ENCODE results near the gene SEPTIN12.
"Not testable (repeated sequence)": the region's sequence is repeated elsewhere in the genome, so short reads cannot be mapped to it uniquely, and the experiment has no call there.

The SEPTIN12 gene

DNA sequence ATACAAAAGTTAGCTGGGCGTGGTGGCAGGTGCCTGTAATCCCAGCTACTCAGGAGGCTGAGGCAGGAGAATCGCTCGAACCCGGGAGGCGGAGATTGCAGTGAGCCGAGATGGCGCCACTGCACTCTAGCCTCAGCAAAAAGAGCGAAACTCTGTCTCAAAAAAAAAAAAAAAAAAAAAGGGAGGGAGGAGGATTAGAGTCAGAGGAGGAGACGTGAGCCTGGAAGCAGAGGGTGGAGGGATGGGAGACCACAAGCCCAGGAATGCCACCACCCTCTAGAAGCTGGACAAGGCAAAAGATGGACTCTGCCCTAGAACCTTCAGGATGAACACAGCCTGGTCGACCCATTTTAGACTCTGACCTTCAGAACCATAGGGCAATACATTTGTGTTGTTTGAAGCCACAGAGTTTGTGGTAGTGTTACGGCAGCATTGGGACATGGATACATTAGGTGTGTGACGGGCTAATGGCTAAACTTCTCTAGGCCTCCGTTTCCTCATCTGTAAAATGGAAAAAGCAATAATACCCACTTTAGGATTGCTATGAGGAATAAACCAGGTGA is 4.9 kb upstream of the SEPTIN12 start:
- no peaks in the 10 kb centered on the region for H3K27me3 ChIP-seq (ENCODE audit: control insufficient read depth, insufficient read depth, low read length)
- H3K27ac ChIP-seq (ENCODE audit: low read length), result no peak overlapping the region
- H3K4me1 ChIP-seq (ENCODE audit: control insufficient read depth, low read depth, low read length), result no peaks in the 10 kb centered on the region

DNA sequence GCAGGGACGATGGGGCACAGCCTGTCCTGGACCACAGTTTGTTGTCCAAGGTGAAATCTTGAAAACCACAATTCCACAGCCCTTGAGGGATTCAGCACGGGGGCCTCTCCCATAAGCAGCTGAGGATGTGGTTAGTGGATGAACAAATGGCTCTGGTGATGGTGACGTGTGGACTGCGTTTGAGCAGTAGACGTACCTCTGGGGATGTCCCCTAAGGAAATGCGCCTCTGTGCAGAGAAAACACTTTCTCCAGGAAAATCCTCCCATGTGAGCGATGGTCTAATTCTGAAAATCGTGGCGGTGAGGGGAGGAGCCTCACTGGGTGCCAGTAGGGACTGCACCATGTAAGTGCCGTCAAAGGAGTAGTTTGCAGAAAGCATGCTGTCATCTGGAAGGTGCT is 2.7 kb upstream of the SEPTIN12 start:
- H3K27ac ChIP-seq (ENCODE audit: low read length), result no peak overlapping the region
- H3K4me3 ChIP-seq (ENCODE audit: low read length), result no peak overlapping the region
- H3K9ac ChIP-seq (ENCODE audit: low read length), result no peak overlapping the region
- no peaks in the 10 kb centered on the region for H3K4me1 ChIP-seq (ENCODE audit: control insufficient read depth, low read depth, low read length)
- H3K27me3 ChIP-seq (ENCODE audit: control insufficient read depth, insufficient read depth, low read length), result no peaks in the 10 kb centered on the region
- no peaks in the 10 kb centered on the region for H3K9me3 ChIP-seq (ENCODE audit: control insufficient read depth, low read depth, low read length)
- no peaks in the 10 kb centered on the region for H3K36me3 ChIP-seq (ENCODE audit: control insufficient read depth, low read depth, low read length)

More for the DNA sequence above, 4.9 kb upstream of the SEPTIN12 start:
- H3K36me3 ChIP-seq (ENCODE audit: control insufficient read depth, low read depth, low read length), result no peaks in the 10 kb centered on the region
- no peak overlapping the region for H3K9ac ChIP-seq (ENCODE audit: low read length)
- no peak overlapping the region for H3K4me3 ChIP-seq (ENCODE audit: low read length)
- no peaks in the 10 kb centered on the region for H3K9me3 ChIP-seq (ENCODE audit: control insufficient read depth, low read depth, low read length)

DNA sequence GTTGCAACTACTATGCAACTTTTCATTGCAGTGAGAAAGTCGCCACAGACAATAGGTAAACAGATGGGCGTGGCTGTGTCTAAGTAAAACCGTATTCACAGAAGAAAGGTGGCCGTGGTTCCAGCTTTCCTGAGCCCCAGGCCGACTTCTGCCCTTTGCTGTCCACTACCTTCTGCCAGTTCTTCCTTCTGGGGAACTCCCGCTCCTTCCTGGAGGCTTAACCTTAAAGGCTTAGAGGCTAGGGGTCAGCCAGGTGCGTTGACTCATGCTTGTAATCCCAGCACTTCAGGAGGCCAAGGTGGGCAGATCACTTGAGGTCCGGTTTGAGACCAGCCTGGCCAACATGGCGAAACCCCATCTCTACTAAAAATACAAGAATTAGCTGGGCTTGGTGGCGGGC is 2.1 kb upstream of the SEPTIN12 start:
- no peak overlapping the region for H3K9ac ChIP-seq (ENCODE audit: low read length)
- H3K36me3 ChIP-seq (ENCODE audit: control insufficient read depth, low read depth, low read length), result no peaks in the 10 kb centered on the region
- no peaks in the 10 kb centered on the region for H3K4me1 ChIP-seq (ENCODE audit: control insufficient read depth, low read depth, low read length)
- H3K27ac ChIP-seq (ENCODE audit: low read length), result no peak overlapping the region
- no peaks in the 10 kb centered on the region for H3K9me3 ChIP-seq (ENCODE audit: control insufficient read depth, low read depth, low read length)
- no peaks in the 10 kb centered on the region for H3K27me3 ChIP-seq (ENCODE audit: control insufficient read depth, insufficient read depth, low read length)
- no peak overlapping the region for H3K4me3 ChIP-seq (ENCODE audit: low read length)

DNA sequence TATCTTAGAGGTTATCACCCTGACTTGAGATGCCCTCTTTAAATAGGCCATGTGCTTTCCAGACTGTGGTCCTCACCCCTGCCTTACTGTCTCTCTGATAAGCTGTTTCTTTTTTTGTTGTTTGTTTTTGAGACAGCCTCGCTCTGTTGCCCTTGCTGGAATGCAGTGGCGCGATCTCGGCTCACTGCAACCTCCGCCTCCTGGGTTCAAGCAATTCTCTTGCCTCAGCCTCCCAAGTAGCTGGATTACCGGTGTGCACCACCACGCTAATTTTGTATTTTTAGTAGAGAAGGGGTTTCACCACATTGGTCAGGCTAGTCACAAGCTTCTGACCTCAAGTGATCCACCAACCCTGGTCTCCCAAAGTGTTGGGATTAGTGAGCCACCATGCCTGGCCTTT is 765 bp upstream of the SEPTIN12 start:
- Histone ChIP-seq H3K4me3 (ENCODE audit: low read length) (no peak overlapping the region), H3K36me3 (ENCODE audit: control insufficient read depth, low read depth, low read length) (no peaks in the 10 kb centered on the region), H3K27ac (ENCODE audit: low read length) (no peak overlapping the region), H3K9ac (ENCODE audit: low read length) (no peak overlapping the region), H3K27me3 (ENCODE audit: control insufficient read depth, insufficient read depth, low read length) (no peaks in the 10 kb centered on the region), H3K4me1 (ENCODE audit: control insufficient read depth, low read depth, low read length) (no peaks in the 10 kb centered on the region), H3K9me3 (ENCODE audit: control insufficient read depth, low read depth, low read length) (no peaks in the 10 kb centered on the region)

DNA sequence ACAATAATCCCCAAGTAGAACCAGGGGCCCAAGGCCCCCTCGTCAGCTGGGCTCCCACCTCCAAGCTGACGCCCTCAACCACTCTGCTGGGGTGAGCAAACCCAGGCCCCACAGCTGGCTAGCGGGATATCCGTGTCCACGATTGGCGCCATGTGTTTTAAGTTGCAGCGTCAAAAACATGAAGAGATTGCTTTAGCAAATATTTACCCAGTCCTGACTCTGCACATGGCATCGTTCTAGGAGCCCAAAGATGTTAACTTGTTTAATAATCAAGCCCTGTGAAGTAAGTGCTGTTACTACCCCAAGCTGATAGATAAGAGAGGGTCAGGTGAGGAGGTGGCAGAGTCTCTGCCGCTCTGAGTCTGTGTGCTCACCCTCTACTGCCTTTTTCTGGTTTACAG is 344 bp upstream of the SEPTIN12 start:
- Histone ChIP-seq H3K27ac (ENCODE audit: low read length) (no peak overlapping the region), H3K9ac (ENCODE audit: low read length) (no peak overlapping the region), H3K4me1 (ENCODE audit: control insufficient read depth, low read depth, low read length) (no peaks in the 10 kb centered on the region)

DNA sequence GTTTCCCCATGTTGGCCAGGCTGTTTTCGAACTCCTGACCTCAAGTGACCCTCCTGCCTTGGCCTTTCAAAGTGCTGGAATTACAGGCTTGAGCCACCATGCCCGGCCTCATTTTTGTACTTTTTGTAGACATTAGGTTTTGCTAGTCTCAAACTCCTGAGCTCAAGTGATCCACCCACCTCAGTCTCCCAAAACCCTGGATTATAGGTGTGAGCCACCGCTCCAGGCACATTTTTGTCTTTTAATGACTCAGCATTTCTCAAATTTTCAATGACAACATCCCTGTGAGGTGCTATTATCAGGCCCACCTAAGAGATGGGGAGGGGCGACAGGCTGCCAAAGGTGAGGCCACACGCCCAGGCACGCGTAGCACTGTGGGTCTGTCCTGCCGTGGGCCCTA is 1.1 kb downstream of the SEPTIN12 start:
- H3K9ac ChIP-seq (ENCODE audit: low read length), result no peak overlapping the region
- H3K36me3 ChIP-seq (ENCODE audit: control insufficient read depth, low read depth, low read length), result no peaks in the 10 kb centered on the region
- H3K27ac ChIP-seq (ENCODE audit: low read length), result no peak overlapping the region
- no peaks in the 10 kb centered on the region for H3K4me1 ChIP-seq (ENCODE audit: control insufficient read depth, low read depth, low read length)
- H3K27me3 ChIP-seq (ENCODE audit: control insufficient read depth, insufficient read depth, low read length), result no peaks in the 10 kb centered on the region
- no peaks in the 10 kb centered on the region for H3K9me3 ChIP-seq (ENCODE audit: control insufficient read depth, low read depth, low read length)
- no peak overlapping the region for H3K4me3 ChIP-seq (ENCODE audit: low read length)

More for the DNA sequence above, 344 bp upstream of the SEPTIN12 start:
- Histone ChIP-seq H3K27me3 (ENCODE audit: control insufficient read depth, insufficient read depth, low read length) (no peaks in the 10 kb centered on the region), H3K9me3 (ENCODE audit: control insufficient read depth, low read depth, low read length) (no peaks in the 10 kb centered on the region), H3K4me3 (ENCODE audit: low read length) (no peak overlapping the region), H3K36me3 (ENCODE audit: control insufficient read depth, low read depth, low read length) (no peaks in the 10 kb centered on the region)

DNA sequence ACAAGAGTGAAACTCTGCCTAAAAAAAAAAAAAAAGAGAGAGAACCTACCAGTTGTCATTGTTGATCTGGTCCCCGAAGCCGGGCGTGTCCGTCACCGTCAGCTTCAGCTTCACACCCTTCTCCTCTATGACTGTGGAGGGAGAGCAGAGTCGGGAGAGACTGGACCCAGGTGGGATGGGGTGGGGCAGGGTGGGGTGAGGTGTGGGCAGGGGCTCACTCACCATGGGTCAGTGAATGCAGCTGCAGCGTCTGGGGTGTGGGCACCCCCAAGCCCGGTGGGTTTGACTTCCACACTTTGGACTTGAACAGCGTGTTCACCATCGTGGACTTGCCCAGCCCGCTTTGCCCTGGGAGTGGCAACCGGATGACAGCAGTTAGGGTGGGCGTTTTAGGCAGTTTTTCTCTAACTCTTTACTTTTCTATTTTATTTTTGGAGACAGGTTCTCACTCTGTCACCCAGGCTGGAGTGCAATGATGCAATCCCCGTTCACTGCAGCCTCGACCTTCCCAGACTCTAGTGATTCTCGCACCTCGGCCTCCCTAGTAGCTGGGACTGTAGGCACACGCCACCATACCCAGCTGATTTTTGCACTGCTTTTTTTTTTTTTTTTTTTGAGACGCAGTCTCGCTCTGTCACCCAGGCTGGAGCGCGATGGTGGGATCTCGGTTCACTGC is 2.2 kb downstream of the SEPTIN12 start:
- Histone ChIP-seq H3K9ac (ENCODE audit: low read length) (no peak overlapping the region), H3K36me3 (ENCODE audit: control insufficient read depth, low read depth, low read length) (no peaks in the 10 kb centered on the region), H3K9me3 (ENCODE audit: control insufficient read depth, low read depth, low read length) (no peaks in the 10 kb centered on the region), H3K4me3 (ENCODE audit: low read length) (no peak overlapping the region), H3K4me1 (ENCODE audit: control insufficient read depth, low read depth, low read length) (no peaks in the 10 kb centered on the region), H3K27ac (ENCODE audit: low read length) (no peak overlapping the region), H3K27me3 (ENCODE audit: control insufficient read depth, insufficient read depth, low read length) (no peaks in the 10 kb centered on the region)

DNA sequence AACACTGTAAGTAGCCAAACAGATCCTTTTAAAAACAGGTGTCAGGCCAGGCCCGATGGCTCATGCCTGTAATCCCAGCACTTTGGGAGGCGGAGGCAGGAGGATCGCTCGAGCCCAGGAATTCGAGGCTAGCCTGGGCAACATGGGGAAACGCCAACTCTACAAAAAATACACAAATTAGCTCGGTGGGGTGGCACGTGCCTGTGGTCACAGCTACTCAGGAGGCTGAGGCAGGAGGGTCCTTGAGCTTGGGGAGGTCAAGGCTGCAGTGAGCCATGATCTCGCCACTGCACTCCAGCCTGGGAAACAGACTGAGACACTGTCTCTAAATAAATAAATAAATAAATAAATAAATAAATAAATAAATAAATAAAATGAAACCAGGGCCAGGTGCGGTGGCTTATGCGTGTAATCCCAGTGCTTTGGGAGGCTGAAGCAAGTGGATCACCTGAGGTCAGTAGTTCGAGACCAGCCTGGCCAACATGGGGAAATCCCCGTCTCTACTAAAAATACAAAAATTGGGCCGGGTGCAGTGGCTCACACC is 3.6 kb downstream of the SEPTIN12 start:
- H3K9ac ChIP-seq (ENCODE audit: low read length); H3K4me3 ChIP-seq (ENCODE audit: low read length); H3K27me3 ChIP-seq (ENCODE audit: control insufficient read depth, insufficient read depth, low read length); H3K36me3 ChIP-seq (ENCODE audit: control insufficient read depth, low read depth, low read length); H3K27ac ChIP-seq (ENCODE audit: low read length); H3K9me3 ChIP-seq (ENCODE audit: control insufficient read depth, low read depth, low read length); H3K4me1 ChIP-seq (ENCODE audit: control insufficient read depth, low read depth, low read length): not testable (repeated sequence)

DNA sequence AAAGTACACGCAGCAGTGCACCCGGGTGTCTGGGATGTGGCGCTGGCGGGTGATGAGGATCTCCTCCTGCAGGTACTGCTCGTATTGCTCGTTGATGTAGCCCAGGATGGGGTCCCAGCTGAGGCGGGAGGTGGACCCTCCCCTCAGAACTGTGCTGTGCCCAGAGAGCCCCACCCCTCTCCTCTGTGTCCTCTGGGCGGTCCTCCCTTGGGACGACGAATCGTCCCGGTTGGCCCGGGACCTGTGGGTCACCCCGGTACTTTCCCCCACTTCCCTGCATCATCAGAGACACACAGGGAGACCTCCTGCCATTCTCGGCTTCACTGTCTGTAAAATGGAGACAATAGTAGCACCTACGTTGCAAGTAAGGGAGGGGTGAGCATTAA is 4.2 kb downstream of the SEPTIN12 start:
- no peak overlapping the region for H3K27ac ChIP-seq (ENCODE audit: low read length)
- no peaks in the 10 kb centered on the region for H3K36me3 ChIP-seq (ENCODE audit: control insufficient read depth, low read depth, low read length)
- H3K9ac ChIP-seq (ENCODE audit: low read length), result no peak overlapping the region
- H3K27me3 ChIP-seq (ENCODE audit: control insufficient read depth, insufficient read depth, low read length), result no peaks in the 10 kb centered on the region
- no peak overlapping the region for H3K4me3 ChIP-seq (ENCODE audit: low read length)
- no peaks in the 10 kb centered on the region for H3K4me1 ChIP-seq (ENCODE audit: control insufficient read depth, low read depth, low read length)
- H3K9me3 ChIP-seq (ENCODE audit: control insufficient read depth, low read depth, low read length), result no peaks in the 10 kb centered on the region

DNA sequence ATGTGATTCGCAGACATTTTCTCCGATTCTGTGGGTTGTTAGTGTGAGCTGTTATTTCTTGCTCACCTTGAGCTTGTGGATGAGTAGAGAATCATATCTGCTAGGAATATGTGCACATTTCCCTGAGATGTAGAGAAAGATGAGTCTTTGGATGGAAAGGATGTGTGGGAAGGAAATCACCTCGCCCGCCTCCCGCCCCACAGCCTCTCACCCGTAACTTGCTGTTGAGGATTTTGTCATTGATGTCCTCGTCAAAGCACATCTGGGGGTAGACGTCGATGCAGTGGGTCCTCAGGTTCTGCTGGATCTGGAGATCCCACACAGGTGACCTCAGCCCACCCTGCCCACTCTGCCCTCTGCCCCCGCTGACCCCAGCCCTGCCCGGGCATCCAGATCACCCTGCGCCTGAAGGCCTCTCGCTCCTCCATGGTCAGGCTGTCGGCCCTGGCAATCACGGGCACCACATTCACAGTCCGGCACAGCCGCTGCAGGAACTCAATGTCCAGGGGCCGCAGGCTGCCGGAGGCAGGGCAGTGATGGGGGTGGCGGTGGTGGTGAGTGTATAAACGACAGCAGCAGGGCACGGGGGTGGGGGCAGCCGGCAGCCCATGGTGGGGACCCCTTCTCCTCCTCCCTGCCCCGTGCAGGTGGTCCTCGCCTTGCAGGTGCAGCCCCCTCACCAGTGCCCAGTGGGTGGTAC is 4.7 kb downstream of the SEPTIN12 start:
- Histone ChIP-seq H3K4me3 (ENCODE audit: low read length) (no peak overlapping the region), H3K27me3 (ENCODE audit: control insufficient read depth, insufficient read depth, low read length) (no peaks in the 10 kb centered on the region), H3K9me3 (ENCODE audit: control insufficient read depth, low read depth, low read length) (no peaks in the 10 kb centered on the region), H3K9ac (ENCODE audit: low read length) (no peak overlapping the region), H3K4me1 (ENCODE audit: control insufficient read depth, low read depth, low read length) (no peaks in the 10 kb centered on the region), H3K36me3 (ENCODE audit: control insufficient read depth, low read depth, low read length) (no peaks in the 10 kb centered on the region), H3K27ac (ENCODE audit: low read length) (no peak overlapping the region)

DNA sequence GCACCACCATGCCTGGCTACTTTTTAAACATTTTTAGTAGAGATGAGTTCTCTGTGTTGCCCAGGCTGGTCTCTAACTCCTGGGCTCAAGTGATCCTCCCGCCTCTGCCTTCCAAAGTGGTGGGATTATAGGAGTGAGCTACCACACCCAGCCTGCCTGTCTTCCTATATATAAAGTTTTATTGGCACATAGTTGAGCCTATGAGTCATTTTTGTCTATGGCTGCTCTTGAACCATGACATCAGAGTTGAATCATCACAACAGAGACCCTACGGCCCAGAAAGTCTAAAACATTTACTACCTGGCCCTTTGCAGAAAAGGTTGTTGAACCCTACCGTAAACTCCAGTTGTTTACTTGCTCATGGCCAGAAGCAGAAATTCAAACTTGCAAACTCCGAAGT is 7.9 kb downstream of the SEPTIN12 start:
- no peaks in the 10 kb centered on the region for H3K9me3 ChIP-seq (ENCODE audit: control insufficient read depth, low read depth, low read length)
- H3K27ac ChIP-seq (ENCODE audit: low read length), result no peak overlapping the region
- H3K27me3 ChIP-seq (ENCODE audit: control insufficient read depth, insufficient read depth, low read length), result no peaks in the 10 kb centered on the region
- H3K4me1 ChIP-seq (ENCODE audit: control insufficient read depth, low read depth, low read length), result no peaks in the 10 kb centered on the region
- H3K36me3 ChIP-seq (ENCODE audit: control insufficient read depth, low read depth, low read length), result no peaks in the 10 kb centered on the region
- no peak overlapping the region for H3K9ac ChIP-seq (ENCODE audit: low read length)
- H3K4me3 ChIP-seq (ENCODE audit: low read length), result no peak overlapping the region

DNA sequence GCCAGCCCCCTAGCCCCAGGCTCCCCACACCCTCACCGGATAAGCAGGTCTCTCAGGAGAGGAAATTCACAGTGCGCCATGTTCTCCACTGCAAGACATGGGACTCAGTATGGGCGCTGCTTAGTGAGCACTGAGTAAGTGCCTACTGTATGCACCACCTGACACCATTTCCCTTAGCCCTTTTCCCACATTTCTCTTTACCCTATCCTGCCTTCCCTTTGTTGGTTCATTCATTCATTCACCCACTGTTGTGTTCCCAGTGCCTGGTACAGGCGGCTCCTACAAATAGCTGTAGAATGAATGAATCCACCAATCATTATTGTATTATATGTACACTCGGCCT is 10.1 kb downstream of the SEPTIN12 start:
- Histone ChIP-seq H3K9me3 (ENCODE audit: control insufficient read depth, low read depth, low read length) (no peaks in the 10 kb centered on the region), H3K27me3 (ENCODE audit: control insufficient read depth, insufficient read depth, low read length) (no peaks in the 10 kb centered on the region), H3K27ac (ENCODE audit: low read length) (no peak overlapping the region), H3K4me1 (ENCODE audit: control insufficient read depth, low read depth, low read length) (no peaks in the 10 kb centered on the region), H3K36me3 (ENCODE audit: control insufficient read depth, low read depth, low read length) (no peaks in the 10 kb centered on the region), H3K9ac (ENCODE audit: low read length) (no peak overlapping the region), H3K4me3 (ENCODE audit: low read length) (no peak overlapping the region)

Measured in iPS-18a (cell line).